NT2/D1 (cell line): ENCODE measurements around the gene RNF212.

Source experiments
- SUZ12 ChIP-seq: IDR thresholded peaks from 2 replicates; pipeline ENCODE4 v1.6.1; 2011; ENCODE audit not compliant: insufficient read length, insufficient read depth; ENCODE audit errors: extremely low read depth
- YY1 ChIP-seq: IDR thresholded peaks from 2 replicates; pipeline ENCODE4 v1.6.1; 2011; ENCODE audit not compliant: insufficient read length, insufficient read depth
- ZNF274 ChIP-seq: IDR thresholded peaks from 2 replicates; pipeline ENCODE4 v1.6.1; 2011; ENCODE audit warnings: mild to moderate bottlenecking, low read depth, low read length

DNA sequence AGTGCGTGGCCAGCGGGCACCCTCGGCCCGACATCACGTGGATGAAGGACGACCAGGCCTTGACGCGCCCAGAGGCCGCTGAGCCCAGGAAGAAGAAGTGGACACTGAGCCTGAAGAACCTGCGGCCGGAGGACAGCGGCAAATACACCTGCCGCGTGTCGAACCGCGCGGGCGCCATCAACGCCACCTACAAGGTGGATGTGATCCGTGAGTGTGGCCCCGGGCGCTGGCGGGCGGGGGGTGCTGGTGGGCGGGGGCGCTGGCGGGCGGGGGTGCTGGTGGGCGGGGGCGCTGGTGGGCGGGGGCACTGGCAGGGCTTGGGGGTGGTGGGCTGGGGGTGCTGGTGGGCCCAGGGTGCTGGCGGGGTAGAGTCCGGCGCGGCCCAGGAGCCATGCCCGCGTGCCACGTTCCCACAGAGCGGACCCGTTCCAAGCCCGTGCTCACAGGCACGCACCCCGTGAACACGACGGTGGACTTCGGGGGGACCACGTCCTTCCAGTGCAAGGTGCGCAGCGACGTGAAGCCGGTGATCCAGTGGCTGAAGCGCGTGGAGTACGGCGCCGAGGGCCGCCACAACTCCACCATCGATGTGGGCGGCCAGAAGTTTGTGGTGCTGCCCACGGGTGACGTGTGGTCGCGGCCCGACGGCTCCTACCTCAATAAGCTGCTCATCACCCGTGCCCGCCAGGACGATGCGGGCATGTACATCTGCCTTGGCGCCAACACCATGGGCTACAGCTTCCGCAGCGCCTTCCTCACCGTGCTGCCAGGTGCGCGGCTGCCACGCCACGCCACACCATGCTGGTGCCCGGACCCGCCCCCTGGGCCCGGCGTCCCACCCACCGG, 89.2 kb downstream of the RNF212 start:
- no peak for TF ChIP-seq ZNF274
- TF ChIP-seq YY1 = no peak
- no peak for TF ChIP-seq SUZ12
